Germinal center (tissue), 1 donor: ENCODE results near the gene RALGAPA1.
"Not testable (repeated sequence)": the region's sequence is repeated elsewhere in the genome, so short reads cannot be mapped to it uniquely, and the experiment has no call there.

Source experiments
- DNase-seq: peaks from one replicate; pipeline ENCODE4 v3.0.0; 2012; ENCODE audit warnings: mixed read lengths, low spot score

RALGAPA1 gene

GRCh38 chr14:35761922-35762321 lies 47.2 kb downstream of the RALGAPA1 start:
- DNase-seq, result no peak

GRCh38 chr14:35760143-35760542 lies 49.0 kb downstream of the RALGAPA1 start:
- no peak for DNase-seq

GRCh38 chr14:35758523-35759129 lies 50.5 kb downstream of the RALGAPA1 start:
- no peak for DNase-seq

- DNase-seq, result no peak
Measured at GRCh38 chr14:35754671-35755070, 54.4 kb downstream of the RALGAPA1 start.

GRCh38 chr14:35752380-35752779 lies 56.7 kb downstream of the RALGAPA1 start:
- DNase-seq, result no peak

- no peak for DNase-seq
Measured at GRCh38 chr14:35750202-35750904, 58.7 kb downstream of the RALGAPA1 start.

GRCh38 chr14:35747379-35747778 lies 61.7 kb downstream of the RALGAPA1 start:
- no peak for DNase-seq

GRCh38 chr14:35742442-35742841 lies 66.7 kb downstream of the RALGAPA1 start:
- no peak for DNase-seq

- DNase-seq, result no peak
Measured at GRCh38 chr14:35742032-35742371, 67.1 kb downstream of the RALGAPA1 start.

- DNase-seq, result no peak
Measured at GRCh38 chr14:35741345-35742031, 67.6 kb downstream of the RALGAPA1 start.

GRCh38 chr14:35740215-35740614 lies 68.9 kb downstream of the RALGAPA1 start:
- DNase-seq, result no peak

- DNase-seq, result not testable (repeated sequence)
Measured at GRCh38 chr14:35735163-35735562, 73.9 kb downstream of the RALGAPA1 start.

- not testable (repeated sequence) for DNase-seq
Measured at GRCh38 chr14:35733510-35733909, 75.6 kb downstream of the RALGAPA1 start.

GRCh38 chr14:35730871-35731270 lies 78.2 kb downstream of the RALGAPA1 start:
- no peak for DNase-seq

GRCh38 chr14:35727764-35728163 lies 81.3 kb downstream of the RALGAPA1 start:
- no peak for DNase-seq

- DNase-seq, result no peak
Measured at GRCh38 chr14:35725930-35726329, 83.2 kb downstream of the RALGAPA1 start.

- no peak for DNase-seq
Measured at GRCh38 chr14:35715079-35715478, 94.0 kb downstream of the RALGAPA1 start.

- no peak for DNase-seq
Measured at GRCh38 chr14:35712466-35712865, 96.6 kb downstream of the RALGAPA1 start.

- no peak for DNase-seq
Measured at GRCh38 chr14:35708062-35708461, 101.0 kb downstream of the RALGAPA1 start.

- no peak for DNase-seq
Measured at GRCh38 chr14:35705636-35706035, 103.5 kb downstream of the RALGAPA1 start.

- no peak for DNase-seq
Measured at GRCh38 chr14:35704793-35705493, 104.2 kb downstream of the RALGAPA1 start.

- no peak for DNase-seq
Measured at GRCh38 chr14:35701531-35701930, 107.6 kb downstream of the RALGAPA1 start.
